Stimulated activated CD4-positive, alpha-beta T cell treated with anti-CD3 and anti-CD28 coated beads, Interleukin-4, amount 100 ng/mL, for 48 hours (primary cell): ENCODE results near the gene PKNOX2.

Experiments
- DNase-seq, 2 donors: peaks; one replicate each; pipeline ENCODE4 v3.0.0-alpha.2; 2020; ENCODE audit warnings: low read depth in 2 of 2

Gene PKNOX2

GRCh38 chr11:125233736-125234275 is 69.3 kb downstream of the PKNOX2 start:
- no peak for DNase-seq

- no peak for DNase-seq
Measured at GRCh38 chr11:125235071-125235471, 70.5 kb downstream of the PKNOX2 start.

GRCh38 chr11:125236072-125236825 is 71.7 kb downstream of the PKNOX2 start:
- no peak for DNase-seq

- DNase-seq = no peak
Measured at GRCh38 chr11:125239585-125240560, 75.3 kb downstream of the PKNOX2 start.

- DNase-seq = no peak
Measured at GRCh38 chr11:125241104-125241503, 76.6 kb downstream of the PKNOX2 start.

- DNase-seq = no peak
Measured at GRCh38 chr11:125242141-125242775, 77.7 kb downstream of the PKNOX2 start.

GRCh38 chr11:125244166-125244565 is 79.6 kb downstream of the PKNOX2 start:
- no peak for DNase-seq

GRCh38 chr11:125245299-125245698 is 80.7 kb downstream of the PKNOX2 start:
- no peak for DNase-seq

- DNase-seq = no peak
Measured at GRCh38 chr11:125247431-125247830, 82.9 kb downstream of the PKNOX2 start.

- DNase-seq = no peak
Measured at GRCh38 chr11:125250318-125251213, 86.0 kb downstream of the PKNOX2 start.

- DNase-seq = no peak
Measured at GRCh38 chr11:125251214-125251545, 86.6 kb downstream of the PKNOX2 start.

GRCh38 chr11:125251956-125252355 is 87.4 kb downstream of the PKNOX2 start:
- no peak for DNase-seq

- DNase-seq = no peak
Measured at GRCh38 chr11:125253289-125253688, 88.7 kb downstream of the PKNOX2 start.

- no peak for DNase-seq
Measured at GRCh38 chr11:125253795-125254525, 89.4 kb downstream of the PKNOX2 start.

- DNase-seq = no peak
Measured at GRCh38 chr11:125256541-125257189, 92.1 kb downstream of the PKNOX2 start.

- no peak for DNase-seq
Measured at GRCh38 chr11:125257190-125257579, 92.6 kb downstream of the PKNOX2 start.

- no peak for DNase-seq
Measured at GRCh38 chr11:125257751-125258150, 93.2 kb downstream of the PKNOX2 start.

GRCh38 chr11:125258291-125259032 is 93.9 kb downstream of the PKNOX2 start:
- DNase-seq = no peak

GRCh38 chr11:125261588-125261987 is 97.0 kb downstream of the PKNOX2 start:
- DNase-seq = no peak
